ENCODE data around the gene MCTP1. TPM values are rescaled to one million over a fixed set of nuclear protein-coding genes. Genes with fewer than 3 reads are reported as not detected.

Gene MCTP1
- total RNA-seq, 1 donor from 2014 or later: 3.7 TPM

GRCh38 chr5:95175106-95175505, 109.8 kb downstream of the MCTP1 start:
- Histone ChIP-seq H2AFZ (replicated peaks) (no peak overlapping the region), H3F3A (ENCODE audit: low read depth) (peaks cover 15% of the 10 kb centered on the region), H3K36me3 (no peaks in the 10 kb centered on the region), H3K79me2 (ENCODE audit: low read depth) (no peaks in the 10 kb centered on the region), H3K9me3 (ENCODE audit: low read depth) (no peaks in the 10 kb centered on the region), H3K4me2 (no peak overlapping the region), H3K4me3 (no peak overlapping the region), H3K9ac (no peak overlapping the region), H3K27me3 (no peaks in the 10 kb centered on the region), H3K4me1 (peaks cover 49% of the 10 kb centered on the region), H4K20me1 (ENCODE audit: low read depth) (no peaks in the 10 kb centered on the region), H3K27ac (no peak overlapping the region)
- peaks cover 27% of the 10 kb centered on the region for H3K9me3 Mint-ChIP-seq
- peaks cover 4% of the 10 kb centered on the region for H3K27me3 Mint-ChIP-seq (ENCODE audit: insufficient read depth, low read depth)
- H3K36me3 Mint-ChIP-seq: no peaks in the 10 kb centered on the region
- peaks cover 48% of the 10 kb centered on the region for H3K4me1 Mint-ChIP-seq
- TF ChIP-seq CTCF (IDR thresholded peaks at IDR 0.05) (no peak), EZH2 (IDR thresholded peaks at IDR 0.05) (no peak), EZH2phosphoT487 (IDR thresholded peaks at IDR 0.05) (no peak)
- H3K27ac Mint-ChIP-seq: peak overlapping the region; percentile 34
- no peak for DNase-seq (ENCODE audit: low spot score)
- H3K4me3 Mint-ChIP-seq: no peak overlapping the region

- H3K4me1 Mint-ChIP-seq: peaks cover 35% of the 10 kb centered on the region
- H3K9me3 ChIP-seq (ENCODE audit: low read depth): no peaks in the 10 kb centered on the region
- DNase-seq (ENCODE audit: low spot score): peak; percentile 37
- TF ChIP-seq EZH2phosphoT487 (IDR thresholded peaks at IDR 0.05): no peak
- TF ChIP-seq EZH2 (IDR thresholded peaks at IDR 0.05): no peak
- no peak for TF ChIP-seq CTCF (IDR thresholded peaks at IDR 0.05)
- no peaks in the 10 kb centered on the region for H3K27me3 ChIP-seq
- no peaks in the 10 kb centered on the region for H4K20me1 ChIP-seq (ENCODE audit: low read depth)
- no peak overlapping the region for H3K9ac ChIP-seq
- peaks cover 37% of the 10 kb centered on the region for H3K4me1 ChIP-seq
- no peak overlapping the region for H3K4me3 Mint-ChIP-seq
- no peak overlapping the region for H2AFZ ChIP-seq (replicated peaks)
- H3K4me3 ChIP-seq: no peak overlapping the region
- no peaks in the 10 kb centered on the region for H3K36me3 ChIP-seq
- H3K27me3 Mint-ChIP-seq (ENCODE audit: insufficient read depth, low read depth): peaks cover 2% of the 10 kb centered on the region
- H3K9me3 Mint-ChIP-seq: peaks cover 29% of the 10 kb centered on the region
- no peaks in the 10 kb centered on the region for H3K79me2 ChIP-seq (ENCODE audit: low read depth)
- peaks cover 2% of the 10 kb centered on the region for H3K36me3 Mint-ChIP-seq
- peak overlapping the region; percentile 88 for H3K27ac Mint-ChIP-seq
- no peak overlapping the region for H3K27ac ChIP-seq
- peaks cover 4% of the 10 kb centered on the region for H3F3A ChIP-seq (ENCODE audit: low read depth)
- peak overlapping the region; percentile 9 for H3K4me2 ChIP-seq
These were observed 112.2 kb downstream of the MCTP1 start for GRCh38 chr5:95172659-95173058.

GRCh38 chr5:95164861-95165260, 120.0 kb downstream of the MCTP1 start:
- Histone ChIP-seq H2AFZ (replicated peaks) (no peak overlapping the region), H3K36me3 (no peaks in the 10 kb centered on the region), H3K4me2 (no peak overlapping the region), H4K20me1 (ENCODE audit: low read depth) (no peaks in the 10 kb centered on the region), H3K79me2 (ENCODE audit: low read depth) (no peaks in the 10 kb centered on the region), H3K9me3 (ENCODE audit: low read depth) (no peaks in the 10 kb centered on the region), H3K4me1 (no peaks in the 10 kb centered on the region), H3K9ac (no peak overlapping the region), H3K27me3 (no peaks in the 10 kb centered on the region), H3K4me3 (no peak overlapping the region), H3K27ac (no peak overlapping the region), H3F3A (ENCODE audit: low read depth) (no peaks in the 10 kb centered on the region)
- Mint-ChIP-seq H3K4me3 (no peak overlapping the region), H3K36me3 (peaks cover 2% of the 10 kb centered on the region), H3K4me1 (peaks cover 13% of the 10 kb centered on the region), H3K27me3 (ENCODE audit: insufficient read depth, low read depth) (no peaks in the 10 kb centered on the region), H3K27ac (no peak overlapping the region), H3K9me3 (peaks cover 13% of the 10 kb centered on the region)
- TF ChIP-seq EZH2phosphoT487 (IDR thresholded peaks at IDR 0.05) (no peak), EZH2 (IDR thresholded peaks at IDR 0.05) (no peak)
- DNase-seq (ENCODE audit: low spot score): no peak

GRCh38 chr5:95163079-95163478, 121.8 kb downstream of the MCTP1 start:
- H3K27me3 ChIP-seq: no peaks in the 10 kb centered on the region
- H4K20me1 ChIP-seq (ENCODE audit: low read depth): no peaks in the 10 kb centered on the region
- H3K9me3 ChIP-seq (ENCODE audit: low read depth): no peaks in the 10 kb centered on the region
- H3K36me3 Mint-ChIP-seq: no peaks in the 10 kb centered on the region
- H3K4me2 ChIP-seq: no peak overlapping the region
- peak overlapping the region; percentile 51 for H3K27ac Mint-ChIP-seq
- no peak overlapping the region for H3K9ac ChIP-seq
- no peak overlapping the region for H3K4me3 Mint-ChIP-seq
- H3K4me1 Mint-ChIP-seq: peaks cover 13% of the 10 kb centered on the region
- no peaks in the 10 kb centered on the region for H3K4me1 ChIP-seq
- no peak overlapping the region for H3K27ac ChIP-seq
- no peaks in the 10 kb centered on the region for H3K27me3 Mint-ChIP-seq (ENCODE audit: insufficient read depth, low read depth)
- H3K36me3 ChIP-seq: no peaks in the 10 kb centered on the region
- no peaks in the 10 kb centered on the region for H3K79me2 ChIP-seq (ENCODE audit: low read depth)
- H3F3A ChIP-seq (ENCODE audit: low read depth): no peaks in the 10 kb centered on the region
- no peak overlapping the region for H3K4me3 ChIP-seq
- no peak for TF ChIP-seq CTCF (IDR thresholded peaks at IDR 0.05)
- H2AFZ ChIP-seq (replicated peaks): no peak overlapping the region
- no peak for DNase-seq (ENCODE audit: low spot score)
- H3K9me3 Mint-ChIP-seq: peaks cover 6% of the 10 kb centered on the region

All from neural progenitor cell (in vitro differentiated cells).